ENCODE measurements around the gene EGFR.

DNA sequence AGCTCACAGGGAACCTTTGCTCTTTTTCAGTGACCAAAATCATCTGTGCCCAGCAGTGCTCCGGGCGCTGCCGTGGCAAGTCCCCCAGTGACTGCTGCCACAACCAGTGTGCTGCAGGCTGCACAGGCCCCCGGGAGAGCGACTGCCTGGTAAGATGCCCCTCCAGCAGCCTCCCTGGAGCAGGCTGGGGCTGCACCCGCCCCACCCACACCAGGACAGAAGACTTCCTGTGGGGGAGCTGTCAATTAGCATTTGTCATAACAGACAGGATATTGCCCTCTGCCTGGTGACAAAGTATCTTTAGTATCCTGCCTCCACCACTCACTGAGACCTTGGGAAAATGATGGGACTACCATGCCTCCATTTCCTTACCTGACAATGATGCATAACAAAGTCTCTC lies 133.7 kb downstream of the EGFR start:
- no peak for TF ChIP-seq EZH2phosphoT487 (IDR thresholded peaks at IDR 0.05; ENCODE audit: low read depth, severe bottlenecking, unreplicated experiment)
- TF ChIP-seq, protein P1, sequence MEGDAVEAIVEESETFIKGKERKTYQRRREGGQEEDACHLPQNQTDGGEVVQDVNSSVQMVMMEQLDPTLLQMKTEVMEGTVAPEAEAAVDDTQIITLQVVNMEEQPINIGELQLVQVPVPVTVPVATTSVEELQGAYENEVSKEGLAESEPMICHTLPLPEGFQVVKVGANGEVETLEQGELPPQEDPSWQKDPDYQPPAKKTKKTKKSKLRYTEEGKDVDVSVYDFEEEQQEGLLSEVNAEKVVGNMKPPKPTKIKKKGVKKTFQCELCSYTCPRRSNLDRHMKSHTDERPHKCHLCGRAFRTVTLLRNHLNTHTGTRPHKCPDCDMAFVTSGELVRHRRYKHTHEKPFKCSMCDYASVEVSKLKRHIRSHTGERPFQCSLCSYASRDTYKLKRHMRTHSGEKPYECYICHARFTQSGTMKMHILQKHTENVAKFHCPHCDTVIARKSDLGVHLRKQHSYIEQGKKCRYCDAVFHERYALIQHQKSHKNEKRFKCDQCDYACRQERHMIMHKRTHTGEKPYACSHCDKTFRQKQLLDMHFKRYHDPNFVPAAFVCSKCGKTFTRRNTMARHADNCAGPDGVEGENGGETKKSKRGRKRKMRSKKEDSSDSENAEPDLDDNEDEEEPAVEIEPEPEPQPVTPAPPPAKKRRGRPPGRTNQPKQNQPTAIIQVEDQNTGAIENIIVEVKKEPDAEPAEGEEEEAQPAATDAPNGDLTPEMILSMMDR (IDR thresholded peaks at IDR 0.05; ENCODE audit: poor library complexity): no peak

Measured in hepatocyte (in vitro differentiated cells).